WTC11 (cell line): Measurements from ENCODE around the gene NPAS3. TPM values are rescaled to one million over a fixed set of nuclear protein-coding genes. Genes with fewer than 3 reads are reported as not detected.

Experiments used
- ATAC-seq: fragments of 200-7000 bp; cut with Tn5 transposase; 2 replicates; pipeline ENCODE4 v1.10.0; 2021; ENCODE audit warnings: mild to moderate bottlenecking, moderate library complexity
- CTCF ChIA-PET: fragments of 300-600 bp; sonication (Branson Sonifier 250); formaldehyde crosslinking; loops from one replicate; lab custom pipeline; 2021; ENCODE audit warnings: antibody characterized with exemption; lab: Charles Lee
- POLR2A ChIA-PET: fragments of 350-600 bp; sonication (Branson Sonifier 250); formaldehyde crosslinking; loops from one replicate; lab custom pipeline; 2021; ENCODE audit warnings: antibody characterized with exemption; lab: Charles Lee
- DNase-seq: peaks from one replicate; pipeline ENCODE4 v3.0.0; 2021; ENCODE audit warnings: low spot score
- H3K27ac Mint-ChIP-seq: 2 replicates; pipeline ENCODE4 v1.8.0; 2021; ENCODE audit warnings: mixed read lengths
- H3K27me3 Mint-ChIP-seq: 2 replicates; pipeline ENCODE4 v1.8.0; 2021; ENCODE audit warnings: low read depth, mild to moderate bottlenecking, moderate library complexity, mixed read lengths
- H3K36me3 Mint-ChIP-seq: 2 replicates; pipeline ENCODE4 v1.8.0; 2021; ENCODE audit warnings: mixed read lengths
- H3K4me1 Mint-ChIP-seq: 2 replicates; pipeline ENCODE4 v1.8.0; 2022; ENCODE audit warnings: mixed read lengths
- H3K4me3 Mint-ChIP-seq: 2 replicates; pipeline ENCODE4 v1.8.0; 2021; ENCODE audit warnings: mild to moderate bottlenecking, moderate library complexity, mixed read lengths
- H3K9me3 Mint-ChIP-seq: 2 replicates; pipeline ENCODE4 v1.8.0; 2021; ENCODE audit warnings: mixed read lengths
- ATF1 ChIP-seq: sonication (generic); formaldehyde crosslinking; IDR thresholded peaks from 2 replicates; pipeline ENCODE4 v1.8.1; 2023; ENCODE audit warnings: mild to moderate bottlenecking, moderate library complexity, missing genetic modification reagents
- ATF2 ChIP-seq: sonication (generic); formaldehyde crosslinking; IDR thresholded peaks from 2 replicates; pipeline ENCODE4 v1.8.1; 2022; ENCODE audit warnings: low read depth, missing genetic modification reagents, borderline replicate concordance
- EMX1 ChIP-seq: fragments of 250-450 bp; sonication (Bioruptor Pico); IDR thresholded peaks from 2 replicates; pipeline ENCODE4 v1.8.0; 2021; ENCODE audit warnings: mild to moderate bottlenecking
- ESRRA ChIP-seq: sonication (generic); formaldehyde crosslinking; IDR thresholded peaks from 2 replicates; pipeline ENCODE4 v1.8.1; 2022; ENCODE audit warnings: mild to moderate bottlenecking, missing genetic modification reagents, borderline replicate concordance
- FOXK1 ChIP-seq: sonication (generic); formaldehyde crosslinking; IDR thresholded peaks from 2 replicates; pipeline ENCODE4 v1.8.0; 2022; ENCODE audit warnings: mild to moderate bottlenecking, moderate library complexity, missing genetic modification reagents
- GABPB1 ChIP-seq: sonication (generic); formaldehyde crosslinking; IDR thresholded peaks from 2 replicates; pipeline ENCODE4 v1.8.1; 2023; ENCODE audit warnings: mild to moderate bottlenecking, missing genetic modification reagents
- JAZF1 ChIP-seq: fragments of 250-450 bp; sonication (Bioruptor Pico); IDR thresholded peaks from 2 replicates; pipeline ENCODE4 v1.9.0; 2021; ENCODE audit warnings: moderate library complexity, mild to moderate bottlenecking, inconsistent platforms
- JUN ChIP-seq: sonication (generic); formaldehyde crosslinking; IDR thresholded peaks from 2 replicates; pipeline ENCODE4 v1.8.0; 2023; ENCODE audit warnings: mild to moderate bottlenecking, missing genetic modification reagents
- NFYB ChIP-seq: sonication (generic); formaldehyde crosslinking; conservative IDR thresholded peaks from 2 replicates; pipeline ENCODE4 v1.8.0; 2022; ENCODE audit warnings: low read depth, missing genetic modification reagents
- TCF7 ChIP-seq: sonication (generic); formaldehyde crosslinking; IDR thresholded peaks from 2 replicates; pipeline ENCODE4 v1.8.0; 2022; ENCODE audit warnings: mild to moderate bottlenecking, low read depth, missing genetic modification reagents, moderate library complexity
- ZNF121 ChIP-seq: sonication (generic); formaldehyde crosslinking; IDR thresholded peaks from 2 replicates; pipeline ENCODE4 v1.8.0; 2023; ENCODE audit warnings: missing genetic modification reagents
- ZNF232 ChIP-seq: sonication (generic); formaldehyde crosslinking; IDR thresholded peaks from 2 replicates; pipeline ENCODE4 v1.8.0; 2022; ENCODE audit warnings: mild to moderate bottlenecking, missing genetic modification reagents
- ZNF416 ChIP-seq: fragments of 250-450 bp; sonication (Bioruptor Pico); IDR thresholded peaks from 2 replicates; pipeline ENCODE4 v1.9.0; 2021; ENCODE audit warnings: mild to moderate bottlenecking, inconsistent platforms
- ZNF423 ChIP-seq: fragments of 250-450 bp; sonication (Bioruptor Pico); IDR thresholded peaks from 2 replicates; pipeline ENCODE4 v2.1.2; 2022; ENCODE audit warnings: mild to moderate bottlenecking, moderate library complexity
- total RNA-seq: library from RNA; stranded (reverse); gene quantifications from 3 replicates; pipeline ENCODE4 v1.2.3, GENCODE V29; 2021
- TF ChIP-seq, protein P1 (sequence below): sonication (generic); formaldehyde crosslinking; IDR thresholded peaks from 2 replicates; pipeline ENCODE4 v1.8.1; 2023; ENCODE audit warnings: mild to moderate bottlenecking, missing genetic modification reagents, moderate library complexity
- TF ChIP-seq, protein P2 (sequence below): sonication (generic); formaldehyde crosslinking; IDR thresholded peaks from 2 replicates; pipeline ENCODE4 v1.8.0; 2022; ENCODE audit warnings: mild to moderate bottlenecking, missing genetic modification reagents
- TF ChIP-seq, protein P3 (sequence below): sonication (generic); formaldehyde crosslinking; IDR thresholded peaks from 2 replicates; pipeline ENCODE4 v1.8.1; 2022; ENCODE audit warnings: low read depth, mild to moderate bottlenecking, moderate library complexity, missing genetic modification reagents, borderline replicate concordance
- TF ChIP-seq, protein P4 (sequence below): fragments of 250-450 bp; sonication (Bioruptor Pico); conservative IDR thresholded peaks from 2 replicates; pipeline ENCODE4 v1.9.0; 2021; ENCODE audit warnings: mild to moderate bottlenecking

NPAS3 gene
- total RNA-seq, 1 experiment from 2014 or later: 3.2 TPM

GRCh38 chr14:33331176-33331949 is 392.7 kb downstream of the NPAS3 start:
- peaks cover 10% of the 10 kb centered on the region; the same call in 1 of the 2 replicates for H3K4me1 Mint-ChIP-seq
- H3K27me3 Mint-ChIP-seq: no peaks in the 10 kb centered on the region
- TF ChIP-seq FOXK1 (CRISPR knock-in tag): no peak
- TF ChIP-seq ATF1: no peak
- TF ChIP-seq ATF2 (CRISPR knock-in tag): no peak
- TF ChIP-seq, protein P1, sequence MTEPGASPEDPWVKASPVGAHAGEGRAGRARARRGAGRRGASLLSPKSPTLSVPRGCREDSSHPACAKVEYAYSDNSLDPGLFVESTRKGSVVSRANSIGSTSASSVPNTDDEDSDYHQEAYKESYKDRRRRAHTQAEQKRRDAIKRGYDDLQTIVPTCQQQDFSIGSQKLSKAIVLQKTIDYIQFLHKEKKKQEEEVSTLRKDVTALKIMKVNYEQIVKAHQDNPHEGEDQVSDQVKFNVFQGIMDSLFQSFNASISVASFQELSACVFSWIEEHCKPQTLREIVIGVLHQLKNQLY: no peak
- no peak for TF ChIP-seq GABPB1 (CRISPR knock-in tag)
- no peak for TF ChIP-seq ESRRA (CRISPR knock-in tag)
- no peak for TF ChIP-seq ZNF423 (CRISPR knock-in tag)
- TF ChIP-seq, protein P2, sequence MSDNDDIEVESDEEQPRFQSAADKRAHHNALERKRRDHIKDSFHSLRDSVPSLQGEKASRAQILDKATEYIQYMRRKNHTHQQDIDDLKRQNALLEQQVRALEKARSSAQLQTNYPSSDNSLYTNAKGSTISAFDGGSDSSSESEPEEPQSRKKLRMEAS (CRISPR knock-in tag): no peak
- TF ChIP-seq, protein P3, sequence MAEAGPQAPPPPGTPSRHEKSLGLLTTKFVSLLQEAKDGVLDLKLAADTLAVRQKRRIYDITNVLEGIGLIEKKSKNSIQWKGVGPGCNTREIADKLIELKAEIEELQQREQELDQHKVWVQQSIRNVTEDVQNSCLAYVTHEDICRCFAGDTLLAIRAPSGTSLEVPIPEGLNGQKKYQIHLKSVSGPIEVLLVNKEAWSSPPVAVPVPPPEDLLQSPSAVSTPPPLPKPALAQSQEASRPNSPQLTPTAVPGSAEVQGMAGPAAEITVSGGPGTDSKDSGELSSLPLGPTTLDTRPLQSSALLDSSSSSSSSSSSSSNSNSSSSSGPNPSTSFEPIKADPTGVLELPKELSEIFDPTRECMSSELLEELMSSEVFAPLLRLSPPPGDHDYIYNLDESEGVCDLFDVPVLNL (CRISPR knock-in tag): no peak
- TF ChIP-seq EMX1: no peak
- H3K36me3 Mint-ChIP-seq: peaks cover 3% of the 10 kb centered on the region
- ChIA-PET CTCF (no interaction called here), POLR2A (interaction anchor here (0.5 kb wide), 1 partner anchor 372 kb away, joined by 8 read pairs; no protein-coding TSS in a partner anchor)
- H3K27ac Mint-ChIP-seq: no peak overlapping the region
- ATAC-seq: no peak
- no peak for DNase-seq
- peaks cover 10% of the 10 kb centered on the region for H3K9me3 Mint-ChIP-seq
- no peak overlapping the region for H3K4me3 Mint-ChIP-seq

DNA sequence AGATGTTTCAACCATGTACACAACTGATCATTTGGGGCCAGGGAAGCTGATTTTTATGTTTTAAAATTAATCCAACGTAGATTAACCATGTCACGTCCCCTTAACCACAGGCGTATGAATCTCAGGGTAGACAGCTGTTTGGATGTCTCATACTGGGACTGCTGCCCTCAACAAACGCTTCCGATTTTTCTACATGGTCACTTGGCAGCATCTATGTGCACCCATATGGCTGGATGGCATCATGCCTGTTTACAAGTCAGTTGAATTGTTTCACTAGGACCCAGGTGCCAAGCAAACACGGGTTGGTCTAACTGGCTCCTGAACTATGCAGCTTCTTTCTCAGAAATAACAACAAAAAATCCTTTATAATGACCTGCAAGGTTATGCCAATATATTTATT is 393.8 kb downstream of the NPAS3 start:
- peak overlapping the region; percentile 83 for H3K27ac Mint-ChIP-seq
- ATAC-seq (no peak), DNase-seq (no peak)
- ChIA-PET POLR2A (no interaction called here), CTCF (no interaction called here)
- H3K9me3 Mint-ChIP-seq: peaks cover 21% of the 10 kb centered on the region
- peaks cover 13% of the 10 kb centered on the region for H3K36me3 Mint-ChIP-seq
- no peaks in the 10 kb centered on the region for H3K27me3 Mint-ChIP-seq
- no peak overlapping the region for H3K4me3 Mint-ChIP-seq
- H3K4me1 Mint-ChIP-seq: peaks cover 7% of the 10 kb centered on the region; the same call in 1 of the 2 replicates
- TF ChIP-seq ZNF121 (CRISPR knock-in tag): no peak
- TF ChIP-seq NFYB: no peak
- TF ChIP-seq, protein P3 (CRISPR knock-in tag): no peak
- no peak for TF ChIP-seq TCF7 (CRISPR knock-in tag)
- no peak for TF ChIP-seq JAZF1 (CRISPR knock-in tag)
- no peak for TF ChIP-seq ZNF416 (CRISPR knock-in tag)
- TF ChIP-seq ZNF232 (CRISPR knock-in tag): no peak
- TF ChIP-seq, protein P4, sequence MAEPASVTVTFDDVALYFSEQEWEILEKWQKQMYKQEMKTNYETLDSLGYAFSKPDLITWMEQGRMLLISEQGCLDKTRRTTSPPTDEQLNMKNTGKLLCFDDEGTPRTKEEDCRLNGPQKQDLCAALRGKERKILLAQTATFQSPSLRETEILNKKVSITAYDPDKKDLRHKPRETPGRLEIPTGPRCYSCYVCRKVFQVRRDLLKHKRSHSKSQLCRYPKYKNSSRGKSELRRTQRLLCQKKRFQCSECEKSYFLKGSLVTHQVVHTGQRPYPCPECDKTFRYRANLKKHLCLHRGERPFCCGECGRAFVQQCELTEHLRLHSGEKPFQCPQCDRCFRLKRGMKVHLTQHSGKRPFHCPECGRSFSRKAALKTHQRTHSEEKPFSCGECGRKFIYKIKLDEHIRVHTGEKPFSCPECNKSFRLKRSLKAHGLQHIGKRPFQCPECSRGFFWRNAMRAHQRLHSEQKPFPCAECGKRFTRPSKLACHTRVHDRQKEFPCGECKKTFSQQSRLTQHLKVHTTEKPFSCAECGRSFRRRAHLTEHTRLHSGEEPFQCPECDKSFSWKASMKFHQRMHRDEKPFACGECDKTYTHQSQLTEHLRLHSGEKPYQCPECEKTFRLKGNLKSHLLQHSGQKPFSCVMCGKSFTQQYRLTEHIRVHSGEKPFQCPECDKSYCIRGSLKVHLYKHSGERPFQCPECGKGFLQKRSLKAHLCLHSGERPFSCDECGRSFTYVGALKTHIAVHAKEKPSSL: no peak
- no peak for TF ChIP-seq FOXK1 (CRISPR knock-in tag)
- no peak for TF ChIP-seq JUN (CRISPR knock-in tag)
